GM23338 (cell line): ENCODE measurements around the gene RFX3.

Experiments
- CREB1 ChIP-seq: fragments of 250-450 bp; sonication (Bioruptor Pico); IDR thresholded peaks from 2 replicates; pipeline ENCODE4 v1.5.0; 2020; ENCODE audit warnings: low read depth, mild to moderate bottlenecking, moderate library complexity
- CTCF ChIP-seq, 2 experiments: fragments of 200-600 bp in 1 of 2; sonication (generic) in 1 of 2; conservative IDR thresholded peaks; 2 replicates each; pipeline versions ENCODE4 v1.5.1 to v1.6.1; 2016 to 2017; ENCODE audit warnings: antibody characterized with exemption in 2 of 2, low read depth in 2 of 2, mild to moderate bottlenecking in 2 of 2, moderate library complexity in 1 of 2
- ETS1 ChIP-seq: IDR thresholded peaks from 2 replicates; pipeline ENCODE4 v1.6.1; 2016; ENCODE audit warnings: antibody characterized with exemption
- EZH2 ChIP-seq: fragments of 200-600 bp; sonication (generic); IDR thresholded peaks from one replicate; pipeline ENCODE4 v1.8.0; 2017; ENCODE audit warnings: antibody characterized with exemption, mild to moderate bottlenecking, low read depth; ENCODE audit not compliant: unreplicated experiment
- EZH2phosphoT487 ChIP-seq: fragments of 200-600 bp; sonication (generic); IDR thresholded peaks from one replicate; pipeline ENCODE4 v1.8.1; 2018; ENCODE audit warnings: antibody characterized with exemption; ENCODE audit not compliant: unreplicated experiment
- JUNB ChIP-seq: IDR thresholded peaks from one replicate; pipeline ENCODE4 v1.6.1; 2016; ENCODE audit warnings: antibody characterized with exemption; ENCODE audit not compliant: unreplicated experiment
- NANOG ChIP-seq: IDR thresholded peaks from 2 replicates; pipeline ENCODE4 v1.6.1; 2016; ENCODE audit warnings: antibody characterized with exemption, borderline replicate concordance
- POLR2AphosphoS5 ChIP-seq: IDR thresholded peaks from 2 replicates; pipeline ENCODE4 v1.6.1; 2016; ENCODE audit warnings: antibody characterized with exemption, low read depth
- REST ChIP-seq: IDR thresholded peaks from one replicate; pipeline ENCODE4 v1.6.1; 2018; ENCODE audit warnings: antibody characterized with exemption; ENCODE audit not compliant: unreplicated experiment
- STAT1 ChIP-seq: IDR thresholded peaks from one replicate; pipeline ENCODE4 v1.6.1; 2016; ENCODE audit warnings: antibody characterized with exemption; ENCODE audit not compliant: unreplicated experiment
- ZNF114 ChIP-seq: fragments of 250-450 bp; sonication (Bioruptor Pico); IDR thresholded peaks from 2 replicates; pipeline ENCODE4 v1.5.0; 2020; ENCODE audit warnings: mild to moderate bottlenecking, moderate library complexity
- ZNF462 ChIP-seq: fragments of 250-450 bp; sonication (Bioruptor Pico); IDR thresholded peaks from 2 replicates; pipeline ENCODE4 v1.5.0; 2020; ENCODE audit warnings: mild to moderate bottlenecking, moderate library complexity

GRCh38 chr9:3497401-3497800, 28.4 kb downstream of the RFX3 start:
- TF ChIP-seq CTCF (conservative IDR thresholded peaks at IDR 0.05; ENCODE audit: low read depth in 2 of 2) (no peak), EZH2 (no peak), POLR2AphosphoS5 (no peak), REST (no peak), EZH2phosphoT487 (no peak), CREB1 (CRISPR knock-in tag) (no peak), ETS1 (no peak), ZNF114 (no peak), STAT1 (no peak), JUNB (no peak), NANOG (no peak), ZNF462 (CRISPR knock-in tag) (no peak)
